HG02938 (cell line): ENCODE measurements around the gene PPTC7.
"Not testable (repeated sequence)": the region's sequence is repeated elsewhere in the genome, so short reads cannot be mapped to it uniquely, and the experiment has no call there.

Experiments
- ATAC-seq: cut with Tn5 transposase; IDR thresholded peaks from one replicate; pipeline ENCODE4 v1.9.1; 2021; ENCODE audit warnings: mild to moderate bottlenecking, moderate library complexity; ENCODE audit not compliant: unreplicated experiment

PPTC7 gene

DNA sequence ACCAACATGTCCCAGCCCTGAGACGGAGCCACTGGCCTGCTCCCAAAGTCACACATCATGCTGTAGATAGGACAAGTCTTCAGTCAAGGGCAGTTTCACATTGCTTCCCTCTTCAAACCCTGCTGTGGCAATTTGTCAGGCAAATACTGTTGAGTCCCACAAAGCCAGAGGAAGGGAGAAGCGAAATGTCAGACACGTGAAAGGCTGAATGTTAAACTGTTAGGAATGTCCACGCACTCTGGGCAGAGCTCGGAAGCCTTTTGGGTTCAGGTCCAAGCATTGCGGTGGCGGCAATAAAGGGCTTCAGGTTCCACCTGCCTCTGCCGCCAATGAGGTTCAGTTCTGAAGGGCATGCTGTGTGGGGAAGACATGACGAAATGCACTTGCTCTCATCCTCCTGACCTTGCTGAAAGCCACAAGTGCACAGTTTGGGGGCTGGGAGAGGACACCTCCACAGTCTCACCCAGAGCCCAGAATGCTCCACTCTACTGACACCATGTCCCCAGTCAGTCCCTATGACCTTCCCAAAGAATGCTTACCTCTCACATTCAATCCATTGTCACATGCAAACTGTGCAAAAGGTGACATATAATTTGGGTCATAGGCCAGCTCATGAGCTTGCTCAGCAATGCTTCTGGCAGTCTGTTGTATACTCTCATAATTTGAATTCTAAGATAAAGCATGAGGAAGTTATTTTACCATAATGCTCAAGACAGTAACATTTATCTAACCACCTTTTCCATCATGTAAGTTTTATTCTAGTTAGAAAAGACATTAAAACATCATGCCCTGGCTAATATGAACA is 45.3 kb downstream of the PPTC7 start:
- no peak for ATAC-seq

- ATAC-seq = no peak
Observed at GRCh38 chr12:110536834-110537604, 46.1 kb downstream of the PPTC7 start.

GRCh38 chr12:110534811-110535210 is 48.3 kb downstream of the PPTC7 start:
- ATAC-seq = no peak

DNA sequence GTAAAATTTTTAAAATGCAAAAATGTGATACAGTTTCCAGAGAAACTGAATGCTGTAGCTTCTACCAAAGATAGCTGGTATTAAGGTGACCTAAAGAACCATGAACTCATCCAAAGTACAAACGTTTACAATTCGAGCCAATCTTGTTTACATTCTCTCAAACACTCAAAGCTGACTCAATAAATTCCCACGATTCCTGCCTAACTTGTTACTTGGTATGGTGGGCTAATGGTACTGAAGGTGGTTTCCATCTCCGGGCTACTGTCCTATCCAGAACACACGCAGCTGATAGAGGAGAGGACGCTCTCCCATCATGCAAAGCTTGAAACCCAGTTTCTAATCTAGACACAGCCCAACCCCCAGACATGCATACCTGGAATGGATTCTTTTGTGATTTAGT is 49.5 kb downstream of the PPTC7 start:
- no peak for ATAC-seq

DNA sequence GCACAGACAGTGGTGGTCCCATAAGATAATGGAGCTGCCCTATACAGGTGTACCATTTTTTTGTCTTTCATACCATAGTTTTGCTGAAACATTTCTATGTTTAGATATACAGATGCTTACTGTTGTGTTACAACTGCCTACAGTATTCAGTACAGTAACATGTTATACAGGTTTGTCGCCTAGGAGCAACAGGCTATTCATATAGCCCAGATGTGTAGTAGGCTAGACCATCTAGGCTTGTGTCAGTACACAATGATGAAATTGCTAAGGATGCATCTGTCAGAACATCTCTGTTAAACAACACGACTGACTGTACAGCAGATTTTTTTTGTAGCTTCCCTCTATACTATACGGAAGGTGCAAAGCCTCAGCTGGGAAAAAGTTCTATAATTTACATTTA is 50.5 kb downstream of the PPTC7 start:
- ATAC-seq = no peak

GRCh38 chr12:110531741-110532333 is 51.3 kb downstream of the PPTC7 start:
- ATAC-seq = peak; percentile 89

- ATAC-seq = no peak
Observed at GRCh38 chr12:110530511-110530910, 52.6 kb downstream of the PPTC7 start.

- no peak for ATAC-seq
Observed at GRCh38 chr12:110528277-110528839, 54.8 kb downstream of the PPTC7 start.

DNA sequence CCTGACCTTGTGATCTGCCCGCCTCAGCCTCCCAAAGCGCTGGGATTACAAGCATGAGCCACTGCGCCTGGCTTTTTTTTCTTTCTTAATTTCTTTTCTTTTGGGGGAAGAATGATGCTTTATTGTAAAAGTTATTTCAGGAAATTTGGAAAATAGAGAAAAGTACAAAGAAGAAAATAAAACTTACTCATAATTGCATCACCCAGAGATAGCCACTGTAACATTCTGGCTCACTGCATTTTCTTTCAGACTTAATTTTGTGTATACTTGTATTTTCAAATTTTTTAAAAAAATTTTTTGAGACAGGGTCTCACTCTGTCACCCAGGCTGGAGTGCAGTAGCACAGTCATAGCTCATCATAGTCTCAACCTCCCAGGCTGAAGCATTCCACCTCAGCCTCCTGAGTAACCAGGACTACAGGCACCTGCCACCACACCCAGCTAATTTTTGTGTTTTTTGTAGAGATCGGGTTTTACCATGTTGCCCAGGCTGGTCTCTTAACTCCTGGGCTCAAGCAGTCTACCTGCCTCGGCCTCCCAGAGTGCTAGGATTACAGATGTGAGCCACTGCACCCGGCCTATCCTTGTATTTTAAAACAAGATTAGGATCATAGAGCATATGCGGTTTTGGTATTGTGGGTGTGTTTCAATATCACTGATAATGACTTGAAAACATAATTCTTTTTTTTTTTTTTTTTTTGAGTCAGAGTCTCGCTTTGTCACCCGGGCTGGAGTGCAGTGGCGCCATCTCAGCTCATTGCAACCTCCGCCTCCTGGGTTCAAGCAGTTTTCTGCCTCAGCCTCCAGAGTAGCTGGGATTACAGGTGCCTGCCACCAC is 62.0 kb downstream of the PPTC7 start:
- ATAC-seq = not testable (repeated sequence)

DNA sequence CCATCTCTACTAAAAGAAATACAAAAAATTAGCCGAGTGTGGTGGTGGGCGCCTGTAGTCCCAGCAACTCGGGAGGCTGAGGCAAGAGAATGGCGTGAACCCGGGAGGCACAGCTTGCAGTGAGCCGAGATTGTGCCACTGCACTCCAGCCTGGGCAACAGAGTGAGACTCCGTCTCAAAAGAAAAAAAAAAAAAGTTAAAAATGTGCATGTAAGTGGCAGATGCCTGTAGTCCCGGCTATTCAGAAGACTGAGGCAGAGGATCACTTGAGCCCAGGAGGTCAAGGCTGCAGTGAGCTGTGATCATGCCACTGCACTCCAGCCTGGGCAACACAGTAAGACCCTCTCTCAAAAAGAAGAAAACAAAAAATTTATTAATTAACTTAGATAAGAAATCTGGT is 65.1 kb downstream of the PPTC7 start:
- not testable (repeated sequence) for ATAC-seq

DNA sequence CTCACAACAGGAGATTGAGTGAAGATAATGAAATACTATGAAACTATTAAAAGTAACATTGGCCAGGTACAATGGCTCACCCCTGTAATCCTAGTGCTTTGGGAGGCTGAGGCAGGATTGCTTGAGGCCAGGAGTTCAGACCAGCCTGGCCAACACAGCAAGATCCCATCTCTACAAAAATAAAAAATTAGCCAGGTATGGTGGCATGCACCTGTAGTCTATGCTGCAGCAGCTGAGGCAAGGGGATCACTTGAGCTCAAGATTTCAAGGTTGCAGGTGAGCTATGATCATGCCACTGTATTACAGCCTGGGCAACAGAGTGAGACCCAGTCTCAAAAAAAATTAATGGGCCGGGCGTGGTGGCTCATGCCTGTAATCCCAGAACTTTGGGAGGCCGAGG is 66.1 kb downstream of the PPTC7 start:
- ATAC-seq = no peak

DNA sequence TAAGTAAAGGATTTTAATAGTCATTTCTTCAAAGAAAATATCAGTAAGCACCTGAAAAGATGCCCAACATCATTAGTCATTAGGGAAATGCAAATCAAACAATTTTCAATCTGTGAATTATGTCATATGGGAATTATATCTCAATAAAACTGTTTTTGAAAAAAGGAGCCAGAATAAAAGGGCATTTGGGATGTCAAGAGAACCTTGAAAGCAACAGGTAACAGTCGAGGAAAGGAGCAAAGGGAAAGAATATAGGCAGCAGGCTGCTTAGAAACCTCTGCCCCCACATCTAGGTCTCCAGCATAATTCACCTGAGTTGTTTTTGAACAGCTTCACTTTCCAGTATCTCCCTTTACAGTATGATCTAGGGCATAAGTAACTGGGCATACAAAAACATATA is 68.8 kb downstream of the PPTC7 start:
- ATAC-seq = no peak

DNA sequence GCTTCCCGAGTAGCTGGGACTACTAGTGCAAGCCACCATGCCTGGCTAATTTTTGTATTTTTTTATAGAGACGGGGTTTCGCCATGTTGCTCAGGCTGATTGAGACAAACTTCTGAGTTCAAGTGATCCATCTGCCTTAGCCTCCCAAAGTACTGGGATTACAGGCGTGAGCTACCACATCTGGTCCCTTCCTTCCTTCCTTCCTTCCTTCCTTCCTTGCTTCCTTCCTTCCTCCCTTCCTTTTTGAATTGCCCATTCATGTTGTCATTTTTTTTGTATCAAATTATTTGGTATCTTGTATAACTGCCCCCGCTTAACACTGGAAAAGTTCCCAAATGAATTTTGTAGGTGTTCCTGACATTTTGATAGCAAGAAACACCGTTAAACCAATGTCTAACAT is 69.3 kb downstream of the PPTC7 start:
- no peak for ATAC-seq

DNA sequence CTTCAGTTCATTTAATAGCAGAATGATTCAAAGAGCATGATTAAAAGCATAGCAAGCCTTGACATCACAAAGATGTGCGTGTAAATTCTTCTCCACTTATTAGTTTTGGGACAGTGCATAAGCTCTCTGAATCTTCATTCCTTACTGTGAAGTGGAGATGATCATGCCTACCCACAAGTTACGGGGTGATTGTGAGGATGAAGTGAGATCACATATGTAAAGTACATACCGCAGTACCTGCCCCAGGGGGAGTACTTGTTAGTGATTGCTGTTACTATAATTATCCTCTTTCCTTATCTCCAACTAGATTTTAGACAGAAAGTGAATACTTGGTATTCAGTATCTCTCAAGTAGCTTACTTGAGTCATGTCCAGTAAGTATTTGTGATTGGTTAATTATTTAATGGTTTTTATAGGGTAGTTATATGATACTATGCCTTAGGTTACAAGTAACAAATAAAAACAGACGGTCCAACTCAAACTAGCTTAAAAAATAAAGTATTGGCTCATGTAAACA is 75.0 kb downstream of the PPTC7 start:
- ATAC-seq = no peak

DNA sequence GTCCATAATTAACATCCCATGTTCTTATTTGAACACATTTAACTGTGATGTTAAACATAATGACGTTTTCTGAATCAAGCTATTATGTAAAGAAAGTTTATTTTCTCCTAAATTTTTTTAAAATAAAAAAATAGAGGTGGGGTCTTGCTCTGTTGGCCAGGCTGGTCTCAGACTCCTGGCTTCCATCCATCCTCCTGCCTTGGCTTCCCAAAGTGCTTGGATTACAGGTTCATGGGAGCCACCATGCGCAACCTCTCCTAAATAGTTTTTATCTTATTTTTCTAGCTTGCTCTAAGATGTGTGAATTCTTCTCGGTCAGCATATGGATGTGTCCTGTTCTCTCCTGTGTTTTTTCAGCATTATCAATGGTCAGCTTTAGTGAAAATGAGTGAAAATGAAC is 77.8 kb downstream of the PPTC7 start:
- no peak for ATAC-seq

- ATAC-seq = no peak
Observed at GRCh38 chr12:110503432-110503831, 79.7 kb downstream of the PPTC7 start.

GRCh38 chr12:110501752-110502738 is 81.1 kb downstream of the PPTC7 start, which contains the start of the genes RAD9B and VPS29:
Gene RAD9B (plus strand): TSS chr12:110502331. CDS start chr12:110502338, 7 bp downstream.
Gene VPS29 (minus strand): TSS chr12:110502111. CDS start chr12:110502051, 60 bp downstream.
- peak; percentile 94 for ATAC-seq

- ATAC-seq = no peak
Observed at GRCh38 chr12:110501399-110501751, 81.7 kb downstream of the PPTC7 start.
